ENCODE measurements around the gene SPG11. TPM values are rescaled to one million over a fixed set of nuclear protein-coding genes. Genes with fewer than 3 reads are reported as not detected.

The SPG11 gene
- total and polyA plus RNA-seq, 9 of the 15 experiments (the other 6 are each of a cell fraction or from before 2014, with no cell fraction given), result 23.3 to 71.2 (median 45.6) TPM

GRCh38 chr15:44536962-44537734 is 126.3 kb downstream of the SPG11 start, which contains the start of gene EIF3J (continued):
- TF ChIP-seq FOXP1 (CRISPR knock-in tag; IDR thresholded peaks at IDR 0.05) (no peak), ATF4 (CRISPR knock-in tag; IDR thresholded peaks at IDR 0.05) (no peak), NKRF (IDR thresholded peaks at IDR 0.05; ENCODE audit: borderline replicate concordance) (peak; percentile 42), JUNB (CRISPR knock-in tag; conservative IDR thresholded peaks at IDR 0.05) (0 out of 2 replicates have a peak, but pooled peaks have one; percentile 16), IRF9 (tag; IDR thresholded peaks at IDR 0.05) (no peak), ZMIZ1 (IDR thresholded peaks at IDR 0.05; ENCODE audit: low read depth in 2 of 2, low read length in 2 of 2) (no peak), FIP1L1 (IDR thresholded peaks at IDR 0.05; ENCODE audit: low read depth, low read length, poor library complexity, severe bottlenecking) (peak; percentile 82), KHSRP (IDR thresholded peaks at IDR 0.05) (no peak), CBX5 (IDR thresholded peaks at IDR 0.05; ENCODE audit: borderline replicate concordance, low read depth) (no peak), NELFE (IDR thresholded peaks at IDR 0.05; ENCODE audit: insufficient read depth, insufficient read length) (no peak), ZNF354B (CRISPR knock-in tag; IDR thresholded peaks at IDR 0.05) (no peak), SMC3 (conservative IDR thresholded peaks at IDR 0.05; ENCODE audit: insufficient read depth, low read depth, low read length) (no peak), ZNF586 (CRISPR knock-in tag; conservative IDR thresholded peaks at IDR 0.05) (no peak), THAP7 (CRISPR knock-in tag; IDR thresholded peaks at IDR 0.05) (no peak), GMEB1 (CRISPR knock-in tag; IDR thresholded peaks at IDR 0.05) (peak; percentile 73), ZNF217 (CRISPR knock-in tag; IDR thresholded peaks at IDR 0.05) (no peak)

Measured in K562 (cell line).